OCI-LY7 (cell line): ENCODE measurements around the gene FOXO3. TPM values are rescaled to one million over a fixed set of nuclear protein-coding genes. Genes with fewer than 3 reads are reported as not detected.
A peak's percentile ranks its signal among the peaks of the same experiment; 100 is the strongest.

Source experiments
- BruUV-seq: library from RNA; stranded (reverse); fragments of 400-500 nt; replicated peaks from 2 replicates; lab custom pipeline; 2021; lab: Mats Ljungman, UMichigan
- CTCF ChIA-PET: fragments of 300-600 bp; sonication (Branson Sonifier 250); formaldehyde crosslinking; loops from one replicate; lab custom pipeline; 2022; ENCODE audit warnings: antibody characterized with exemption; ENCODE audit not compliant: unreplicated experiment; lab: Charles Lee
- POLR2A ChIA-PET: fragments of 300-600 bp; sonication (Branson Sonifier 250); formaldehyde crosslinking; loops from one replicate; lab custom pipeline; 2022; ENCODE audit warnings: antibody characterized with exemption; lab: Charles Lee
- DNase-seq: peaks from one replicate; pipeline ENCODE4 v3.0.0-alpha.2; 2015; ENCODE audit warnings: low spot score
- H2AFZ ChIP-seq: fragments of 200-600 bp; sonication (generic), shearing (Covaris generic); 2 replicates; pipeline ENCODE4 v1.6.1; 2014; ENCODE audit warnings: mild to moderate bottlenecking, antibody characterized with exemption, low read length, moderate library complexity
- H3K27ac ChIP-seq: fragments of 200-600 bp; sonication (generic); 2 replicates; pipeline ENCODE4 v1.5.1; 2014; ENCODE audit warnings: mixed run types, low read depth, mild to moderate bottlenecking, moderate library complexity, low read length, inconsistent platforms; ENCODE audit not compliant: poor library complexity, severe bottlenecking
- H3K36me3 ChIP-seq: fragments of 200-600 bp; sonication (generic); 2 replicates; pipeline ENCODE4 v1.6.1; 2014; ENCODE audit warnings: mild to moderate bottlenecking, antibody characterized with exemption, low read length, moderate library complexity, mixed read lengths; ENCODE audit not compliant: insufficient read depth
- H3K4me1 ChIP-seq: fragments of 200-600 bp; sonication (generic); 2 replicates; pipeline ENCODE4 v1.5.1; 2014; ENCODE audit warnings: mild to moderate bottlenecking, low read length; ENCODE audit not compliant: insufficient read depth, poor library complexity, severe bottlenecking
- H3K4me2 ChIP-seq: fragments of 200-600 bp; sonication (generic); 2 replicates; pipeline ENCODE4 v1.6.1; 2014; ENCODE audit warnings: mild to moderate bottlenecking, low read length
- H3K4me3 ChIP-seq: fragments of 200-600 bp; sonication (generic); 2 replicates; pipeline ENCODE4 v1.5.1; 2014; ENCODE audit warnings: mild to moderate bottlenecking, low read depth, low read length; ENCODE audit not compliant: poor library complexity, severe bottlenecking
- H3K79me2 ChIP-seq: fragments of 200-600 bp; sonication (generic); 2 replicates; pipeline ENCODE4 v1.6.1; 2016; ENCODE audit warnings: low read depth, mild to moderate bottlenecking, low read length, moderate library complexity, mixed read lengths; ENCODE audit not compliant: insufficient read depth
- H3K9me2 ChIP-seq: fragments of 200-600 bp; sonication (generic); 2 replicates; pipeline ENCODE4 v1.6.1; 2016; ENCODE audit warnings: mild to moderate bottlenecking, low read length, mixed read lengths; ENCODE audit not compliant: insufficient read depth
- H3K9me3 ChIP-seq: fragments of 200-600 bp; sonication (generic); 2 replicates; pipeline ENCODE4 v1.6.1; 2014; ENCODE audit warnings: mild to moderate bottlenecking, mixed run types, low read length, mixed read lengths
- H4K20me1 ChIP-seq: fragments of 200-600 bp; sonication (generic); 2 replicates; pipeline ENCODE4 v1.6.1; 2014; ENCODE audit warnings: mild to moderate bottlenecking, antibody characterized with exemption, low read length, moderate library complexity, mixed read lengths; ENCODE audit not compliant: insufficient read depth
- EZH2phosphoT487 ChIP-seq: fragments of 200-600 bp; sonication (generic); IDR thresholded peaks from 2 replicates; pipeline ENCODE4 v1.6.1; 2018; ENCODE audit warnings: low read depth, borderline replicate concordance, mild to moderate bottlenecking, mixed run types, antibody characterized with exemption, low read length, moderate library complexity, mixed read lengths
- intact Hi-C: fragments of 100-400 bp; cut with micrococcal nuclease; formaldehyde crosslinking; loops from one replicate; pipeline ENCODE4 v1.10.0; 2022; ENCODE audit not compliant: unreplicated experiment
- total RNA-seq, 2 experiments: library from RNA; depleted of rRNA in 1 of 2; stranded (reverse); fragments of >200 nt in 1 of 2; shearing (Covaris generic) in 1 of 2; gene quantifications; 2 replicates each; pipeline ENCODE4 v1.2.3, GENCODE V29; 2014 to 2022
- TF ChIP-seq, protein P1 (sequence below): fragments of 200-600 bp; sonication (generic); conservative IDR thresholded peaks from 2 replicates; pipeline ENCODE4 v1.5.1; 2014; ENCODE audit warnings: mild to moderate bottlenecking, antibody characterized with exemption, low read length, moderate library complexity, mixed read lengths

Gene FOXO3
- total RNA-seq, 2 experiments from 2014 or later, result 3.8 to 9.9 TPM

- DNase-seq, result peak; percentile 99
- Histone ChIP-seq H3K79me2 (no peaks in the 10 kb centered on the region), H3K4me2 (peak overlapping the region; percentile 94), H3K36me3 (no peaks in the 10 kb centered on the region; the same call in 1 of the 2 replicates), H3K9me3 (no peaks in the 10 kb centered on the region), H4K20me1 (peaks cover 9% of the 10 kb centered on the region; the same call in 1 of the 2 replicates), H3K4me1 (peaks cover 12% of the 10 kb centered on the region), H3K4me3 (peak overlapping the region; percentile 91), H3K27ac (peak overlapping the region; percentile 64), H2AFZ (peak overlapping the region; percentile 95), H3K9me2 (no peaks in the 10 kb centered on the region)
- ChIA-PET CTCF (interaction anchor here (0.6 to 1.1 kb wide), 2 partner anchors 34 to 514 kb away, joined by 3 read pairs; no protein-coding TSS in a partner anchor), POLR2A (interaction anchor here (0.5 to 1.6 kb wide), 9 partner anchors 19 to 526 kb away, joined by 3 to 5 read pairs (median 3); no protein-coding TSS in a partner anchor)
- BruUV-seq, result no TSS peak
- intact Hi-C loops, result loop anchor here (1.0 to 5.0 kb wide), 3 partner anchors 34 to 514 kb away; no protein-coding TSS in a partner anchor
- TF ChIP-seq EZH2phosphoT487, result no peak
- TF ChIP-seq, protein P1, sequence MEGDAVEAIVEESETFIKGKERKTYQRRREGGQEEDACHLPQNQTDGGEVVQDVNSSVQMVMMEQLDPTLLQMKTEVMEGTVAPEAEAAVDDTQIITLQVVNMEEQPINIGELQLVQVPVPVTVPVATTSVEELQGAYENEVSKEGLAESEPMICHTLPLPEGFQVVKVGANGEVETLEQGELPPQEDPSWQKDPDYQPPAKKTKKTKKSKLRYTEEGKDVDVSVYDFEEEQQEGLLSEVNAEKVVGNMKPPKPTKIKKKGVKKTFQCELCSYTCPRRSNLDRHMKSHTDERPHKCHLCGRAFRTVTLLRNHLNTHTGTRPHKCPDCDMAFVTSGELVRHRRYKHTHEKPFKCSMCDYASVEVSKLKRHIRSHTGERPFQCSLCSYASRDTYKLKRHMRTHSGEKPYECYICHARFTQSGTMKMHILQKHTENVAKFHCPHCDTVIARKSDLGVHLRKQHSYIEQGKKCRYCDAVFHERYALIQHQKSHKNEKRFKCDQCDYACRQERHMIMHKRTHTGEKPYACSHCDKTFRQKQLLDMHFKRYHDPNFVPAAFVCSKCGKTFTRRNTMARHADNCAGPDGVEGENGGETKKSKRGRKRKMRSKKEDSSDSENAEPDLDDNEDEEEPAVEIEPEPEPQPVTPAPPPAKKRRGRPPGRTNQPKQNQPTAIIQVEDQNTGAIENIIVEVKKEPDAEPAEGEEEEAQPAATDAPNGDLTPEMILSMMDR, result 0 out of 2 replicates have a peak, but pooled peaks have one; percentile 3
Measured at GRCh38 chr6:108558372-108559096, 2.2 kb upstream of the FOXO3 start.

- CTCF ChIA-PET, result interaction anchor here (1.1 kb wide), 1 partner anchor 33 kb away, joined by 3 read pairs; no protein-coding TSS in a partner anchor
- no peaks in the 10 kb centered on the region for H3K79me2 ChIP-seq
- peak overlapping the region; percentile 95 for H2AFZ ChIP-seq
Measured at GRCh38 chr6:108559097-108559883, 1.4 kb upstream of the FOXO3 start.

More at GRCh38 chr6:108559097-108559883, 1.4 kb upstream of the FOXO3 start:
- Histone ChIP-seq H4K20me1 (peaks cover 15% of the 10 kb centered on the region), H3K36me3 (no peaks in the 10 kb centered on the region; the same call in 1 of the 2 replicates), H3K9me2 (no peaks in the 10 kb centered on the region), H3K4me1 (peaks cover 19% of the 10 kb centered on the region), H3K9me3 (no peaks in the 10 kb centered on the region), H3K4me3 (peak overlapping the region; percentile 91), H3K4me2 (peak overlapping the region; percentile 94), H3K27ac (peak overlapping the region; percentile 64)
- DNase-seq, result peak; percentile 82
- POLR2A ChIA-PET, result interaction anchor here (1.0 to 1.6 kb wide), 6 partner anchors 20 to 525 kb away, joined by 3 to 5 read pairs (median 4); no protein-coding TSS in a partner anchor
- TF ChIP-seq EZH2phosphoT487, result no peak
- TF ChIP-seq, protein P1, result no peak
- BruUV-seq, result no TSS peak
- intact Hi-C loops, result loop anchor here (1.0 to 5.0 kb wide), 2 partner anchors 223 to 513 kb away; no protein-coding TSS in a partner anchor
